HepG2 (cell line): Measurements from ENCODE around the gene VSX1. TPM values are rescaled to one million over a fixed set of nuclear protein-coding genes. Genes with fewer than 3 reads are reported as not detected.

Source experiments
- ASH2L ChIP-seq: fragments of 300-600, 200-600 bp; sonication (generic); IDR thresholded peaks from 2 replicates; pipeline ENCODE4 v1.7.0; 2017; ENCODE audit warnings: low read depth, mild to moderate bottlenecking, moderate library complexity, mixed read lengths, low read length; ENCODE audit not compliant: insufficient read length
- ATM ChIP-seq: fragments of 450-650 bp; IDR thresholded peaks from 2 replicates; pipeline ENCODE4 v1.7.1; 2017; ENCODE audit warnings: mild to moderate bottlenecking, borderline replicate concordance
- CEBPB ChIP-seq: IDR thresholded peaks from 2 replicates; pipeline ENCODE4 v1.6.1; 2011; ENCODE audit warnings: low read depth, low read length, improper control_type of control experiment, borderline replicate concordance
- DNMT1 ChIP-seq: sonication (generic); formaldehyde crosslinking; IDR thresholded peaks from 2 replicates; pipeline ENCODE4 v1.5.1; 2020; ENCODE audit warnings: mild to moderate bottlenecking, missing genetic modification reagents
- FOXA1 ChIP-seq, 2 experiments: fragments of 450-650 bp in 1 of 2; sonication (generic) in 1 of 2; formaldehyde crosslinking in 1 of 2; IDR thresholded peaks; 2 replicates each; pipeline versions ENCODE4 v1.4.0 to v1.6.1; 2016 to 2020; ENCODE audit warnings: missing genetic modification reagents in 1 of 2
- GABPA ChIP-seq, 2 experiments: IDR thresholded peaks; 2 replicates each; pipeline ENCODE4 v1.6.1; 2011 to 2016; ENCODE audit warnings: low read depth in 2 of 2, low read length in 1 of 2, missing biosample characterization in 1 of 2, missing genetic modification characterization in 1 of 2
- KLF16 ChIP-seq, 2 experiments: sonication (generic) in 1 of 2; formaldehyde crosslinking in 1 of 2; IDR thresholded peaks; 2 replicates each; pipeline versions ENCODE4 v1.6.1 to v1.8.0; 2016 to 2023; ENCODE audit warnings: missing genetic modification reagents in 2 of 2, missing compliant biosample characterization in 1 of 2
- ZBTB2 ChIP-seq: sonication (generic); formaldehyde crosslinking; IDR thresholded peaks from 2 replicates; pipeline ENCODE4 v1.8.0; 2022; ENCODE audit warnings: low read depth, missing genetic modification reagents
- ZMYM3 ChIP-seq: sonication (generic); formaldehyde crosslinking; IDR thresholded peaks from 2 replicates; pipeline ENCODE4 v1.5.1; 2020; ENCODE audit warnings: mild to moderate bottlenecking, missing genetic modification reagents
- ZNF20 ChIP-seq: sonication (generic); formaldehyde crosslinking; IDR thresholded peaks from 2 replicates; pipeline ENCODE4 v1.4.0; 2020; ENCODE audit warnings: mild to moderate bottlenecking, moderate library complexity, missing genetic modification reagents
- ZNF383 ChIP-seq: sonication (generic); formaldehyde crosslinking; IDR thresholded peaks from 2 replicates; pipeline ENCODE4 v1.4.0; 2020; ENCODE audit warnings: missing genetic modification reagents, mild to moderate bottlenecking, borderline replicate concordance
- ZNF530 ChIP-seq: sonication (generic); formaldehyde crosslinking; IDR thresholded peaks from 2 replicates; pipeline ENCODE4 v1.5.0; 2020; ENCODE audit warnings: low read depth, mild to moderate bottlenecking, missing genetic modification reagents
- ZNF556 ChIP-seq: sonication (generic); formaldehyde crosslinking; IDR thresholded peaks from 2 replicates; pipeline ENCODE4 v1.4.0; 2020; ENCODE audit warnings: mild to moderate bottlenecking, missing genetic modification reagents, borderline replicate concordance
- ZNF646 ChIP-seq: sonication (generic); formaldehyde crosslinking; IDR thresholded peaks from 2 replicates; pipeline ENCODE4 v1.9.0; 2021; ENCODE audit warnings: mild to moderate bottlenecking, missing genetic modification reagents
- ZNF691 ChIP-seq: sonication (generic); formaldehyde crosslinking; IDR thresholded peaks from 2 replicates; pipeline ENCODE4 v1.4.0; 2020; ENCODE audit warnings: missing genetic modification reagents, low read depth, mild to moderate bottlenecking, borderline replicate concordance
- ZNF782 ChIP-seq: sonication (generic); formaldehyde crosslinking; IDR thresholded peaks from 2 replicates; pipeline ENCODE4 v1.4.0; 2020; ENCODE audit warnings: missing genetic modification reagents, mild to moderate bottlenecking, borderline replicate concordance
- polyA plus RNA-seq, 8 experiments: library from polyadenylated mRNA; depleted of rRNA in 3 of 8; stranded (reverse) in 7 of 8; unstranded in 1 of 8; fragments of >200 nt; fragmentation: Illumina TruSeq in 4 of 8; extraction: Trizol in 4 of 8; gene quantifications; 2 replicates each; pipeline versions ENCODE4 v1.2.1 to v1.2.3, GENCODE V29; 2011 to 2016; ENCODE audit warnings: low read depth in 4 of 8, missing spikeins in 1 of 8, mixed read lengths in 1 of 8; ENCODE audit not compliant: insufficient read depth in 1 of 8
- total RNA-seq, 5 experiments: library from RNA; depleted of rRNA; stranded (reverse); fragments of >200 nt; fragmentation: Illumina TruSeq; extraction: Trizol; gene quantifications; 2 replicates each; pipeline ENCODE4 v1.2.3, GENCODE V29; 2016; ENCODE audit warnings: low read depth in 1 of 5

Gene VSX1
- total and polyA plus RNA-seq, 2 of the 13 experiments (the other 11 are each of a cell fraction or from before 2014, with no cell fraction given): 0.04 TPM; not detected in 1

- TF ChIP-seq ZBTB2 (0 out of 2 replicates have a peak, but pooled peaks have one; percentile 20), ZMYM3 (CRISPR knock-in tag) (0 out of 2 replicates have a peak, but pooled peaks have one; percentile 13), GABPA (IDR thresholded peaks at IDR 0.05; ENCODE audit: low read depth, low read length) (peak; percentile 10; the same call in 1 of the 2 replicates), GABPA (CRISPR knock-in tag; IDR thresholded peaks at IDR 0.05; ENCODE audit: low read depth) (no peak), DNMT1 (CRISPR knock-in tag) (peak; percentile 87), ZNF530 (CRISPR knock-in tag) (no peak), KLF16 (CRISPR knock-in tag; IDR thresholded peaks at IDR 0.05) (peak in 1 of 2 experiments; percentile 95; a peak in 2 of 4 replicates), ZNF20 (CRISPR knock-in tag) (no peak), ZNF646 (CRISPR knock-in tag) (peak; percentile 91), ZNF383 (0 out of 2 replicates have a peak, but pooled peaks have one; percentile 35), ZNF782 (0 out of 2 replicates have a peak, but pooled peaks have one; percentile 23), FOXA1 (IDR thresholded peaks at IDR 0.05) (peak; percentile 32; the same call in 1 of the 2 replicates), FOXA1 (CRISPR knock-in tag; IDR thresholded peaks at IDR 0.05) (no peak), ATM (peak; percentile 70; the same call in 1 of the 2 replicates), ASH2L (no peak), CEBPB (no peak), ZNF691 (CRISPR knock-in tag) (0 out of 2 replicates have a peak, but pooled peaks have one; percentile 27), ZNF556 (0 out of 2 replicates have a peak, but pooled peaks have one; percentile 51)
Observed at GRCh38 chr20:25067102-25067987, 14.6 kb downstream of the VSX1 start (continued).
